ENCODE data around the gene DDX54.
"Not testable (repeated sequence)": the region's sequence is repeated elsewhere in the genome, so short reads cannot be mapped to it uniquely, and the experiment has no call there.

DDX54 gene

GRCh38 chr12:113138826-113139225, 46.5 kb downstream of the DDX54 start:
- DNase-seq: no peak

GRCh38 chr12:113137861-113138783, 47.2 kb downstream of the DDX54 start:
- no peak for DNase-seq

GRCh38 chr12:113136990-113137511, 48.2 kb downstream of the DDX54 start:
- no peak for DNase-seq

GRCh38 chr12:113136128-113136989, 48.9 kb downstream of the DDX54 start:
- DNase-seq: no peak

GRCh38 chr12:113135178-113136127, 49.8 kb downstream of the DDX54 start, which contains the start of gene RASAL1:
Gene RASAL1 (minus strand): TSS chr12:113135761. CDS start chr12:113135462, 299 bp downstream.
- no peak for DNase-seq

GRCh38 chr12:113134521-113134951, 50.7 kb downstream of the DDX54 start:
- no peak for DNase-seq

GRCh38 chr12:113134071-113134470, 51.2 kb downstream of the DDX54 start:
- DNase-seq: no peak

GRCh38 chr12:113133666-113134065, 51.6 kb downstream of the DDX54 start:
- DNase-seq: no peak

GRCh38 chr12:113133036-113133435, 52.2 kb downstream of the DDX54 start:
- no peak for DNase-seq

GRCh38 chr12:113131556-113131955, 53.7 kb downstream of the DDX54 start:
- no peak for DNase-seq

- no peak for DNase-seq
These were observed 54.7 kb downstream of the DDX54 start for GRCh38 chr12:113130457-113131135.

- no peak for DNase-seq
These were observed 55.4 kb downstream of the DDX54 start for GRCh38 chr12:113129664-113130456.

- no peak for DNase-seq
These were observed 56.2 kb downstream of the DDX54 start for GRCh38 chr12:113128802-113129663.

GRCh38 chr12:113127791-113128199, 57.5 kb downstream of the DDX54 start:
- no peak for DNase-seq

- DNase-seq: no peak
These were observed 64.5 kb downstream of the DDX54 start for GRCh38 chr12:113120670-113121370.

GRCh38 chr12:113119980-113120669, 65.2 kb downstream of the DDX54 start:
- no peak for DNase-seq

- no peak for DNase-seq
These were observed 67.1 kb downstream of the DDX54 start for GRCh38 chr12:113118142-113118541.

GRCh38 chr12:113117684-113118083, 67.6 kb downstream of the DDX54 start:
- not testable (repeated sequence) for DNase-seq

All from fibroblast of skin of abdomen (primary cell).